ENCODE measurements around the gene HOXB13. TPM values are rescaled to one million over a fixed set of nuclear protein-coding genes. Genes with fewer than 3 reads are reported as not detected.
A peak's percentile ranks its signal among the peaks of the same experiment; 100 is the strongest.

Gene HOXB13
- not detected for polyA plus RNA-seq (ENCODE audit: low read depth in 6 of 6)

GRCh38 chr17:48728232-48729231 lies at the start of gene HOXB13:
HOXB13 (minus strand) TSS chr17:48728750; CDS start chr17:48728593, 157 bp downstream.
- ATAC-seq (ENCODE audit: low read depth in 2 of 2) (no peak), DNase-seq (no peak)
- Mint-ChIP-seq H3K27me3 (peaks cover 81 to 97% (median 94%) of the 10 kb centered on the region in 3 donors), H3K4me1 (peaks cover 28 to 54% (median 52%) of the 10 kb centered on the region in 3 donors), H3K4me3 (peak within 1 kb of the TSS; percentile 50 to 91 (median 76)), H3K36me3 (peaks cover 5 to 13% of the 10 kb centered on the region in 2 donors), H3K9me3 (peaks cover 0 to 16% (median 2%) of the 10 kb centered on the region in 7 donors), H3K27ac (peak within 1 kb of the TSS in 5 of 6 donors; percentile 75 to 98 (median 91))

GRCh38 chr17:48776602-48777001 lies 48.1 kb upstream of the HOXB13 start:
- Mint-ChIP-seq H3K4me3 (no peak overlapping the region), H3K36me3 (no peaks in the 10 kb centered on the region), H3K27me3 (peaks cover 0 to 30% (median 13%) of the 10 kb centered on the region in 3 donors), H3K4me1 (no peaks in the 10 kb centered on the region), H3K9me3 (peaks cover 0 to 9% (median 0%) of the 10 kb centered on the region in 7 donors), H3K27ac (peak overlapping the region in 1 of 6 donors; percentile 11)
- no peak for DNase-seq
- no peak for ATAC-seq (ENCODE audit: low read depth in 2 of 2)

GRCh38 chr17:48773245-48773644 lies 44.7 kb upstream of the HOXB13 start:
- no peak overlapping the region for H3K4me3 Mint-ChIP-seq

GRCh38 chr17:48770954-48771353 lies 42.4 kb upstream of the HOXB13 start:
- H3K27me3 Mint-ChIP-seq: peaks cover 19 to 24% (median 22%) of the 10 kb centered on the region in 3 donors

More at GRCh38 chr17:48773245-48773644, 44.7 kb upstream of the HOXB13 start:
- H3K36me3 Mint-ChIP-seq: no peaks in the 10 kb centered on the region
- peaks cover 0 to 6% (median 0%) of the 10 kb centered on the region in 7 donors for H3K9me3 Mint-ChIP-seq
- no peak overlapping the region for H3K27ac Mint-ChIP-seq
- peaks cover 8 to 28% (median 24%) of the 10 kb centered on the region in 3 donors for H3K27me3 Mint-ChIP-seq
- ATAC-seq (ENCODE audit: low read depth in 2 of 2) (no peak), DNase-seq (no peak)
- H3K4me1 Mint-ChIP-seq: no peaks in the 10 kb centered on the region

GRCh38 chr17:48769009-48769675 lies 40.6 kb upstream of the HOXB13 start:
- no peaks in the 10 kb centered on the region for H3K36me3 Mint-ChIP-seq
- DNase-seq (no peak), ATAC-seq (ENCODE audit: low read depth in 2 of 2) (no peak)
- H3K9me3 Mint-ChIP-seq: no peaks in the 10 kb centered on the region
- no peak overlapping the region for H3K4me3 Mint-ChIP-seq
- H3K27me3 Mint-ChIP-seq: peaks cover 24 to 31% (median 30%) of the 10 kb centered on the region in 3 donors
- H3K27ac Mint-ChIP-seq: no peak overlapping the region
- H3K4me1 Mint-ChIP-seq: no peaks in the 10 kb centered on the region

More at GRCh38 chr17:48770954-48771353, 42.4 kb upstream of the HOXB13 start:
- Mint-ChIP-seq H3K4me1 (no peaks in the 10 kb centered on the region), H3K4me3 (no peak overlapping the region), H3K9me3 (peaks cover 0 to 6% (median 0%) of the 10 kb centered on the region in 7 donors), H3K36me3 (no peaks in the 10 kb centered on the region), H3K27ac (peak overlapping the region in 1 of 6 donors; percentile 61)
- no peak for DNase-seq
- ATAC-seq (ENCODE audit: low read depth in 2 of 2): no peak

GRCh38 chr17:48767263-48767774 lies 38.8 kb upstream of the HOXB13 start:
- Mint-ChIP-seq H3K27me3 (peaks cover 42 to 49% (median 47%) of the 10 kb centered on the region in 3 donors), H3K27ac (no peak overlapping the region), H3K4me1 (no peaks in the 10 kb centered on the region), H3K4me3 (no peak overlapping the region), H3K36me3 (no peaks in the 10 kb centered on the region), H3K9me3 (peaks cover 0 to 5% (median 0%) of the 10 kb centered on the region in 7 donors)
- no peak for DNase-seq
- ATAC-seq (ENCODE audit: low read depth in 2 of 2): no peak

GRCh38 chr17:48761114-48761513 lies 32.6 kb upstream of the HOXB13 start:
- Mint-ChIP-seq H3K4me1 (peaks cover 4 to 9% (median 7%) of the 10 kb centered on the region in 3 donors), H3K4me3 (no peak overlapping the region), H3K9me3 (peaks cover 0 to 5% (median 0%) of the 10 kb centered on the region in 7 donors), H3K36me3 (no peaks in the 10 kb centered on the region), H3K27ac (no peak overlapping the region), H3K27me3 (peaks cover 77 to 81% (median 80%) of the 10 kb centered on the region in 3 donors)
- DNase-seq (no peak), ATAC-seq (ENCODE audit: low read depth in 2 of 2) (no peak)

GRCh38 chr17:48760411-48760810 lies 31.9 kb upstream of the HOXB13 start:
- Mint-ChIP-seq H3K4me3 (peak overlapping the region in 1 of 8 donors; percentile 47), H3K9me3 (peaks cover 0 to 5% (median 0%) of the 10 kb centered on the region in 7 donors), H3K27ac (no peak overlapping the region), H3K4me1 (peaks cover 4 to 15% (median 7%) of the 10 kb centered on the region in 3 donors), H3K27me3 (peaks cover 78 to 87% (median 87%) of the 10 kb centered on the region in 3 donors), H3K36me3 (no peaks in the 10 kb centered on the region)
- ATAC-seq (ENCODE audit: low read depth in 2 of 2): no peak
- DNase-seq: no peak

- no peak overlapping the region for H3K27ac Mint-ChIP-seq
- DNase-seq: no peak
Observed at GRCh38 chr17:48759288-48759687, 30.7 kb upstream of the HOXB13 start.

GRCh38 chr17:48757524-48757961 lies 29.0 kb upstream of the HOXB13 start:
- H3K9me3 Mint-ChIP-seq: peaks cover 0 to 4% (median 0%) of the 10 kb centered on the region in 7 donors
- DNase-seq (no peak), ATAC-seq (ENCODE audit: low read depth in 2 of 2) (no peak)
- H3K27ac Mint-ChIP-seq: no peak overlapping the region
- peaks cover 77 to 94% (median 91%) of the 10 kb centered on the region in 3 donors for H3K27me3 Mint-ChIP-seq
- peaks cover 21 to 40% (median 25%) of the 10 kb centered on the region in 3 donors for H3K4me1 Mint-ChIP-seq
- no peaks in the 10 kb centered on the region for H3K36me3 Mint-ChIP-seq
- H3K4me3 Mint-ChIP-seq: no peak overlapping the region

More at GRCh38 chr17:48759288-48759687, 30.7 kb upstream of the HOXB13 start:
- no peaks in the 10 kb centered on the region for H3K36me3 Mint-ChIP-seq
- no peak for ATAC-seq (ENCODE audit: low read depth in 2 of 2)
- H3K9me3 Mint-ChIP-seq: peaks cover 0 to 5% (median 0%) of the 10 kb centered on the region in 7 donors
- H3K4me1 Mint-ChIP-seq: peaks cover 9 to 24% (median 13%) of the 10 kb centered on the region in 3 donors
- peaks cover 78 to 93% (median 91%) of the 10 kb centered on the region in 3 donors for H3K27me3 Mint-ChIP-seq
- peak overlapping the region in 1 of 8 donors; percentile 17 for H3K4me3 Mint-ChIP-seq

GRCh38 chr17:48756830-48757251 lies 28.3 kb upstream of the HOXB13 start:
- Mint-ChIP-seq H3K27ac (no peak overlapping the region), H3K36me3 (peaks cover 0 to 3% of the 10 kb centered on the region in 2 donors), H3K4me3 (peak overlapping the region in 1 of 8 donors; percentile 9), H3K9me3 (peaks cover 0 to 4% (median 0%) of the 10 kb centered on the region in 7 donors), H3K4me1 (peaks cover 22 to 41% (median 25%) of the 10 kb centered on the region in 3 donors), H3K27me3 (peaks cover 77 to 94% (median 90%) of the 10 kb centered on the region in 3 donors)
- ATAC-seq (ENCODE audit: low read depth in 2 of 2) (no peak), DNase-seq (no peak)

GRCh38 chr17:48755356-48755755 lies 26.8 kb upstream of the HOXB13 start:
- H3K4me3 Mint-ChIP-seq: peak overlapping the region in 7 of 8 donors; percentile 15 to 64 (median 39)
- peaks cover 0 to 5% (median 0%) of the 10 kb centered on the region in 7 donors for H3K9me3 Mint-ChIP-seq
- peaks cover 0 to 10% of the 10 kb centered on the region in 2 donors for H3K36me3 Mint-ChIP-seq
- no peak for ATAC-seq (ENCODE audit: low read depth in 2 of 2)
- peak overlapping the region in 2 of 6 donors; percentile 56 to 74 for H3K27ac Mint-ChIP-seq
- no peak for DNase-seq
- H3K27me3 Mint-ChIP-seq: peaks cover 77 to 91% (median 91%) of the 10 kb centered on the region in 3 donors
- H3K4me1 Mint-ChIP-seq: peaks cover 25 to 41% (median 28%) of the 10 kb centered on the region in 3 donors

Measured in naive B cell (primary cell).